ENCODE results near the gene HHAT.

GRCh38 chr1:210588357-210588756 is 259.7 kb downstream of the HHAT start:
- TF ChIP-seq CTCF (conservative IDR thresholded peaks at IDR 0.05; ENCODE audit: low read length), result no peak
- TF ChIP-seq EZH2phosphoT487 (IDR thresholded peaks at IDR 0.05; ENCODE audit: borderline replicate concordance, low read depth, low read length), result no peak
